A673 (cell line): Measurements from ENCODE around the gene TAAR2.

Experiments
- EZH2 ChIP-seq: fragments of 200-600 bp; sonication (generic); IDR thresholded peaks from 2 replicates; pipeline ENCODE4 v1.6.1; 2017; ENCODE audit warnings: borderline replicate concordance, low read depth, mild to moderate bottlenecking, mixed read lengths, antibody characterized with exemption, low read length; ENCODE audit not compliant: poor library complexity, severe bottlenecking
- TF ChIP-seq, protein P1 (sequence below): fragments of 300-800, 200-600 bp; sonication (generic); conservative IDR thresholded peaks from 2 replicates; pipeline ENCODE4 v1.5.1; 2017; ENCODE audit warnings: low read depth, mild to moderate bottlenecking, antibody characterized with exemption, low read length, moderate library complexity, mixed read lengths

DNA sequence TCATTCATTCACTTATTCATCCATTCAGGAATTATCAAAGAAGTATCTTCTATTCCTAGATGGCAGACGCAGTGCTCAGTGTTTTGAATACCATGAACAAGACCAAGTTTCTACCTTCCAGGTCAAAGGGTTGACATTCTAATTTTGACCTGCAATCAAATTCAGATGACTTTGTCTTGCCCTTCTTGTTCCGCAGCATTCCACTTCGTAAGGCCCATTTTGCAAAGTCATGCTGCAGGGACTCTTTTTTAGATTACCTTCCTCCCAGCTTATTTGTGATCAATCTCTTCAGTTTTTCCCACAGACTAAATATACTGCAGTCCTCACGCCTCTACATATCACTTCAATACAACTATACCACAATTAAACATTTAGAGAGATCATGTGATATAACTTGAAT lies 42.0 kb upstream of the TAAR2 start:
- TF ChIP-seq, protein P1, sequence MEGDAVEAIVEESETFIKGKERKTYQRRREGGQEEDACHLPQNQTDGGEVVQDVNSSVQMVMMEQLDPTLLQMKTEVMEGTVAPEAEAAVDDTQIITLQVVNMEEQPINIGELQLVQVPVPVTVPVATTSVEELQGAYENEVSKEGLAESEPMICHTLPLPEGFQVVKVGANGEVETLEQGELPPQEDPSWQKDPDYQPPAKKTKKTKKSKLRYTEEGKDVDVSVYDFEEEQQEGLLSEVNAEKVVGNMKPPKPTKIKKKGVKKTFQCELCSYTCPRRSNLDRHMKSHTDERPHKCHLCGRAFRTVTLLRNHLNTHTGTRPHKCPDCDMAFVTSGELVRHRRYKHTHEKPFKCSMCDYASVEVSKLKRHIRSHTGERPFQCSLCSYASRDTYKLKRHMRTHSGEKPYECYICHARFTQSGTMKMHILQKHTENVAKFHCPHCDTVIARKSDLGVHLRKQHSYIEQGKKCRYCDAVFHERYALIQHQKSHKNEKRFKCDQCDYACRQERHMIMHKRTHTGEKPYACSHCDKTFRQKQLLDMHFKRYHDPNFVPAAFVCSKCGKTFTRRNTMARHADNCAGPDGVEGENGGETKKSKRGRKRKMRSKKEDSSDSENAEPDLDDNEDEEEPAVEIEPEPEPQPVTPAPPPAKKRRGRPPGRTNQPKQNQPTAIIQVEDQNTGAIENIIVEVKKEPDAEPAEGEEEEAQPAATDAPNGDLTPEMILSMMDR = no peak
- no peak for TF ChIP-seq EZH2
